Kidney epithelial cell (primary cell): ENCODE results near the gene OPN1SW. TPM values are rescaled to one million over a fixed set of nuclear protein-coding genes. Genes with fewer than 3 reads are reported as not detected.

Experiments used
- DNase-seq: peaks from one replicate; pipeline ENCODE4 v3.0.0-alpha.2; 2010; ENCODE audit warnings: low read depth
- H3K27me3 ChIP-seq: 2 replicates; pipeline ENCODE4 v1.6.0; 2011; ENCODE audit warnings: low read length; ENCODE audit not compliant: control insufficient read depth, insufficient read depth
- H3K36me3 ChIP-seq: 2 replicates; pipeline ENCODE4 v1.5.1; 2011; ENCODE audit warnings: low read length; ENCODE audit not compliant: control insufficient read depth, insufficient read depth
- H3K4me3 ChIP-seq: 2 replicates; pipeline ENCODE4 v1.5.1; 2011; ENCODE audit warnings: low read depth, mild to moderate bottlenecking, control low read depth, low read length
- CTCF ChIP-seq: IDR thresholded peaks from 2 replicates; pipeline ENCODE4 v1.5.1; 2011; ENCODE audit warnings: mild to moderate bottlenecking, moderate library complexity, low read length, control low read depth, inconsistent platforms; ENCODE audit not compliant: insufficient read depth, poor library complexity, severe bottlenecking
- total RNA-seq: library from RNA; depleted of rRNA; stranded (reverse); fragments of >200 nt; gene quantifications from 2 replicates; pipeline ENCODE4 v1.2.3, GENCODE V29; 2015

OPN1SW gene
- total RNA-seq, 1 donor from 2014 or later = not detected

GRCh38 chr7:128752251-128752650 is 23.3 kb downstream of the OPN1SW start:
- Histone ChIP-seq H3K27me3 (no peaks in the 10 kb centered on the region), H3K36me3 (no peaks in the 10 kb centered on the region), H3K4me3 (no peak overlapping the region)
- TF ChIP-seq CTCF = no peak
- DNase-seq = no peak

- H3K27me3 ChIP-seq = no peaks in the 10 kb centered on the region
- TF ChIP-seq CTCF = no peak
- no peak for DNase-seq
- no peak overlapping the region for H3K4me3 ChIP-seq
- no peaks in the 10 kb centered on the region for H3K36me3 ChIP-seq
Observed at GRCh38 chr7:128747327-128748079, 28.1 kb downstream of the OPN1SW start.

- H3K4me3 ChIP-seq = no peak overlapping the region
- no peak for TF ChIP-seq CTCF
- no peaks in the 10 kb centered on the region for H3K27me3 ChIP-seq
- H3K36me3 ChIP-seq = no peaks in the 10 kb centered on the region
- DNase-seq = no peak
Observed at GRCh38 chr7:128745706-128746105, 29.9 kb downstream of the OPN1SW start.

- Histone ChIP-seq H3K4me3 (no peak overlapping the region), H3K36me3 (no peaks in the 10 kb centered on the region), H3K27me3 (no peaks in the 10 kb centered on the region)
- no peak for DNase-seq
- no peak for TF ChIP-seq CTCF
Observed at GRCh38 chr7:128744366-128744905, 31.2 kb downstream of the OPN1SW start.

GRCh38 chr7:128743112-128743772 is 32.4 kb downstream of the OPN1SW start:
- no peaks in the 10 kb centered on the region for H3K27me3 ChIP-seq
- TF ChIP-seq CTCF = no peak
- no peak for DNase-seq
- no peak overlapping the region for H3K4me3 ChIP-seq
- no peaks in the 10 kb centered on the region for H3K36me3 ChIP-seq
